Neural cell (in vitro differentiated cells): ENCODE measurements around the gene SEC61A1. TPM values are rescaled to one million over a fixed set of nuclear protein-coding genes. Genes with fewer than 3 reads are reported as not detected.

Experiments
- H2AFZ ChIP-seq: fragments of 200-600, 300-800 bp; sonication (generic), shearing (Covaris generic); 2 replicates; pipeline ENCODE4 v1.6.0; 2014; ENCODE audit warnings: low read depth, mild to moderate bottlenecking, antibody characterized with exemption, low read length, moderate library complexity
- H3F3A ChIP-seq: fragments of 200-600 bp; shearing (Covaris generic); 2 replicates; pipeline ENCODE4 v1.6.1; 2016; ENCODE audit warnings: mild to moderate bottlenecking, moderate library complexity, mixed read lengths, antibody characterized with exemption, low read length; ENCODE audit not compliant: insufficient read depth, poor library complexity, severe bottlenecking
- H3K27ac ChIP-seq: fragments of 200-600, 300-800 bp; sonication (generic), shearing (Covaris generic); 2 replicates; pipeline ENCODE4 v1.5.1; 2014; ENCODE audit warnings: mild to moderate bottlenecking, low read length, moderate library complexity
- H3K27me3 ChIP-seq: fragments of 300-800, 200-600 bp; sonication (generic), shearing (Covaris generic); 2 replicates; pipeline ENCODE4 v1.6.0; 2014; ENCODE audit warnings: mild to moderate bottlenecking, low read depth, low read length, moderate library complexity; ENCODE audit not compliant: insufficient read depth
- H3K36me3 ChIP-seq: fragments of 300-800, 200-600 bp; sonication (generic), shearing (Covaris generic); 2 replicates; pipeline ENCODE4 v1.5.1; 2014; ENCODE audit warnings: mild to moderate bottlenecking, antibody characterized with exemption, low read length, moderate library complexity; ENCODE audit not compliant: insufficient read depth
- H3K4me2 ChIP-seq: fragments of 300-800, 200-600 bp; sonication (generic), shearing (Covaris generic); 2 replicates; pipeline ENCODE4 v1.6.0; 2014; ENCODE audit warnings: mild to moderate bottlenecking, low read length
- H3K4me3 ChIP-seq: fragments of 300-800, 200-600 bp; sonication (generic), shearing (Covaris generic); 2 replicates; pipeline ENCODE4 v1.5.1; 2014; ENCODE audit warnings: mild to moderate bottlenecking, low read length, moderate library complexity
- H3K79me2 ChIP-seq: fragments of 200-600 bp; shearing (Covaris generic); replicated peaks from 2 replicates; pipeline ENCODE4 v1.6.0; 2014; ENCODE audit warnings: mild to moderate bottlenecking, low read length, moderate library complexity; ENCODE audit not compliant: insufficient read depth
- H3K9ac ChIP-seq: fragments of 300-800, 200-600 bp; sonication (generic), shearing (Covaris generic); 2 replicates; pipeline ENCODE4 v1.6.1; 2016; ENCODE audit warnings: mild to moderate bottlenecking, low read length, mixed read lengths
- H3K9me2 ChIP-seq: fragments of 200-600 bp; shearing (Covaris generic); 2 replicates; pipeline ENCODE4 v1.6.1; 2016; ENCODE audit warnings: mild to moderate bottlenecking, low read length, mixed read lengths; ENCODE audit not compliant: insufficient read depth
- H3K9me3 ChIP-seq: fragments of 200-600, 300-800 bp; sonication (generic), shearing (Covaris generic); 2 replicates; pipeline ENCODE4 v1.6.1; 2016; ENCODE audit warnings: mild to moderate bottlenecking, mixed run types, low read length, moderate library complexity, mixed read lengths
- H4K20me1 ChIP-seq: fragments of 200-600 bp; shearing (Covaris generic); 2 replicates; pipeline ENCODE4 v1.6.1; 2016; ENCODE audit warnings: mild to moderate bottlenecking, mixed run types; ENCODE audit not compliant: insufficient read depth
- EP300 ChIP-seq: fragments of 450-650 bp; conservative IDR thresholded peaks from 2 replicates; pipeline ENCODE4 v1.6.1; 2014; ENCODE audit warnings: antibody characterized with exemption, mild to moderate bottlenecking, moderate library complexity; ENCODE audit not compliant: poor library complexity, severe bottlenecking
- EZH2 ChIP-seq: fragments of 200-600, 300-800 bp; shearing (Covaris generic), sonication (generic); IDR thresholded peaks from 2 replicates; pipeline ENCODE4 v1.6.1; 2014; ENCODE audit warnings: antibody characterized with exemption, low read length, borderline replicate concordance, mild to moderate bottlenecking; ENCODE audit not compliant: insufficient read depth, poor library complexity, severe bottlenecking
- MXI1 ChIP-seq: fragments of 450-650 bp; conservative IDR thresholded peaks from 2 replicates; pipeline ENCODE4 v1.6.1; 2014; ENCODE audit warnings: antibody characterized with exemption, mild to moderate bottlenecking; ENCODE audit not compliant: poor library complexity, severe bottlenecking
- POLR2AphosphoS5 ChIP-seq: IDR thresholded peaks from 2 replicates; pipeline ENCODE4 v1.6.1; 2012
- RAD21 ChIP-seq: fragments of 450-650 bp; conservative IDR thresholded peaks from 2 replicates; pipeline ENCODE4 v1.6.1; 2014; ENCODE audit warnings: antibody characterized with exemption, mild to moderate bottlenecking, moderate library complexity
- SMC3 ChIP-seq: fragments of 450-650 bp; conservative IDR thresholded peaks from 2 replicates; pipeline ENCODE4 v1.6.1; 2014; ENCODE audit warnings: antibody characterized with exemption, mild to moderate bottlenecking, moderate library complexity; ENCODE audit not compliant: poor library complexity
- TAF1 ChIP-seq: IDR thresholded peaks from 2 replicates; pipeline ENCODE4 v1.6.1; 2012; ENCODE audit warnings: low read depth
- polyA plus RNA-seq: library from polyadenylated mRNA; depleted of rRNA; stranded (reverse); fragments of >200 nt; gene quantifications from 2 replicates; pipeline ENCODE4 v1.2.3, GENCODE V29; 2014
- TF ChIP-seq, protein P1 (sequence below): IDR thresholded peaks from 2 replicates; pipeline ENCODE4 v1.6.1; 2012; ENCODE audit warnings: borderline replicate concordance
- TF ChIP-seq, protein P2 (sequence below): fragments of 450-650 bp; IDR thresholded peaks from 2 replicates; pipeline ENCODE4 v1.5.1; 2014; ENCODE audit warnings: antibody characterized with exemption, mild to moderate bottlenecking, moderate library complexity; ENCODE audit not compliant: poor library complexity, severe bottlenecking

The SEC61A1 gene
- polyA plus RNA-seq, 1 donor from 2014 or later: 91.6 TPM

DNA sequence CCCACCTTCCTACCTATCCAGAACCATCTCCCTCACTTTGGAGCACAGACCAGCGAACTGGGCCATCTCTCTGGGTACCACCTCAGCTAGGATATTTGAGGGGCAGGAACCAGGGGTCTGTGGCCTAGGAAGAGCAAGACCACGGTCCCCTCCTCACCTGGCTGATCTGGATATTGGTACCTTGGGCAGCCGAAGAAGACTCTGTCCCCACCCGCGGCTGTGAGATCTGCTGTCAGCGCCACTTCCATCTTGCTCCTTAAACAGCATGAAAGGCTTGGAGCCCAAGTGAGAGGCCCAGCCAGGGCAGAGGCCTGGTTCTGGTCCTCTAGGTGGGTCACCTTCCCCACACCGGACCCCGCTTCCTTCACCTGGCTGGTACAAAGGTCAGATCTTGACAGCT is 26.6 kb downstream of the SEC61A1 start:
- H3K9me2 ChIP-seq: no peaks in the 10 kb centered on the region
- H3K4me3 ChIP-seq: no peak overlapping the region
- no peaks in the 10 kb centered on the region for H3K9me3 ChIP-seq
- no peak overlapping the region for H3K9ac ChIP-seq
- no peaks in the 10 kb centered on the region for H3K79me2 ChIP-seq
- H3K27me3 ChIP-seq: peaks cover 11% of the 10 kb centered on the region
- no peak overlapping the region for H2AFZ ChIP-seq
- TF ChIP-seq TAF1: no peak
- no peak for TF ChIP-seq EZH2
- no peak for TF ChIP-seq RAD21
- TF ChIP-seq POLR2AphosphoS5: no peak
- no peak for TF ChIP-seq EP300
- TF ChIP-seq, protein P1, sequence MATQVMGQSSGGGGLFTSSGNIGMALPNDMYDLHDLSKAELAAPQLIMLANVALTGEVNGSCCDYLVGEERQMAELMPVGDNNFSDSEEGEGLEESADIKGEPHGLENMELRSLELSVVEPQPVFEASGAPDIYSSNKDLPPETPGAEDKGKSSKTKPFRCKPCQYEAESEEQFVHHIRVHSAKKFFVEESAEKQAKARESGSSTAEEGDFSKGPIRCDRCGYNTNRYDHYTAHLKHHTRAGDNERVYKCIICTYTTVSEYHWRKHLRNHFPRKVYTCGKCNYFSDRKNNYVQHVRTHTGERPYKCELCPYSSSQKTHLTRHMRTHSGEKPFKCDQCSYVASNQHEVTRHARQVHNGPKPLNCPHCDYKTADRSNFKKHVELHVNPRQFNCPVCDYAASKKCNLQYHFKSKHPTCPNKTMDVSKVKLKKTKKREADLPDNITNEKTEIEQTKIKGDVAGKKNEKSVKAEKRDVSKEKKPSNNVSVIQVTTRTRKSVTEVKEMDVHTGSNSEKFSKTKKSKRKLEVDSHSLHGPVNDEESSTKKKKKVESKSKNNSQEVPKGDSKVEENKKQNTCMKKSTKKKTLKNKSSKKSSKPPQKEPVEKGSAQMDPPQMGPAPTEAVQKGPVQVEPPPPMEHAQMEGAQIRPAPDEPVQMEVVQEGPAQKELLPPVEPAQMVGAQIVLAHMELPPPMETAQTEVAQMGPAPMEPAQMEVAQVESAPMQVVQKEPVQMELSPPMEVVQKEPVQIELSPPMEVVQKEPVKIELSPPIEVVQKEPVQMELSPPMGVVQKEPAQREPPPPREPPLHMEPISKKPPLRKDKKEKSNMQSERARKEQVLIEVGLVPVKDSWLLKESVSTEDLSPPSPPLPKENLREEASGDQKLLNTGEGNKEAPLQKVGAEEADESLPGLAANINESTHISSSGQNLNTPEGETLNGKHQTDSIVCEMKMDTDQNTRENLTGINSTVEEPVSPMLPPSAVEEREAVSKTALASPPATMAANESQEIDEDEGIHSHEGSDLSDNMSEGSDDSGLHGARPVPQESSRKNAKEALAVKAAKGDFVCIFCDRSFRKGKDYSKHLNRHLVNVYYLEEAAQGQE: no peak
- TF ChIP-seq, protein P2, sequence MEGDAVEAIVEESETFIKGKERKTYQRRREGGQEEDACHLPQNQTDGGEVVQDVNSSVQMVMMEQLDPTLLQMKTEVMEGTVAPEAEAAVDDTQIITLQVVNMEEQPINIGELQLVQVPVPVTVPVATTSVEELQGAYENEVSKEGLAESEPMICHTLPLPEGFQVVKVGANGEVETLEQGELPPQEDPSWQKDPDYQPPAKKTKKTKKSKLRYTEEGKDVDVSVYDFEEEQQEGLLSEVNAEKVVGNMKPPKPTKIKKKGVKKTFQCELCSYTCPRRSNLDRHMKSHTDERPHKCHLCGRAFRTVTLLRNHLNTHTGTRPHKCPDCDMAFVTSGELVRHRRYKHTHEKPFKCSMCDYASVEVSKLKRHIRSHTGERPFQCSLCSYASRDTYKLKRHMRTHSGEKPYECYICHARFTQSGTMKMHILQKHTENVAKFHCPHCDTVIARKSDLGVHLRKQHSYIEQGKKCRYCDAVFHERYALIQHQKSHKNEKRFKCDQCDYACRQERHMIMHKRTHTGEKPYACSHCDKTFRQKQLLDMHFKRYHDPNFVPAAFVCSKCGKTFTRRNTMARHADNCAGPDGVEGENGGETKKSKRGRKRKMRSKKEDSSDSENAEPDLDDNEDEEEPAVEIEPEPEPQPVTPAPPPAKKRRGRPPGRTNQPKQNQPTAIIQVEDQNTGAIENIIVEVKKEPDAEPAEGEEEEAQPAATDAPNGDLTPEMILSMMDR: no peak
- TF ChIP-seq SMC3: no peak
- no peak for TF ChIP-seq MXI1
- H3F3A ChIP-seq: no peaks in the 10 kb centered on the region
- H3K4me2 ChIP-seq: no peak overlapping the region
- no peak overlapping the region for H3K27ac ChIP-seq
- no peaks in the 10 kb centered on the region for H3K36me3 ChIP-seq
- no peaks in the 10 kb centered on the region for H4K20me1 ChIP-seq

DNA sequence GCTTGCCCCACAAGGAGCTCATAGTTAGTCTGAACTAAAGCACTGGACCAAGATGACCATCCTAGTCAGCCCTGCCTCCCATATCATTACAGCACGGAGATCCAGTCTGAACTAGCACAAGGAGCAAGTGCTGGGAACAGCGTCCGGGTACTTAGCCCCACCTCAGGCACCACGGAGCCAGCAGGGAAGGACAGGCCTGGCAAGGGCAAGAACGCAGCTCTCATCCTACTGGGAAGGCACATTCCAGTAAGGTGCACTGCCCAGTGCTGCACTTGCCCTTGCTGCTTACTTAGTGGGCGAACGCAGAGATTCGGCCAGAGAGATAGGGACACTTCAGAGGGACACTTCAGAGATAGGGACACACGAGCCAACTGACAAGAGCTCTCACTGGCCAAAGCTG is 27.6 kb downstream of the SEC61A1 start:
- H3K27me3 ChIP-seq: peaks cover 11% of the 10 kb centered on the region
- no peaks in the 10 kb centered on the region for H3K36me3 ChIP-seq
- no peak overlapping the region for H3K4me2 ChIP-seq
- no peaks in the 10 kb centered on the region for H3K79me2 ChIP-seq
- no peaks in the 10 kb centered on the region for H3K9me3 ChIP-seq
- H3K4me3 ChIP-seq: no peak overlapping the region
- no peaks in the 10 kb centered on the region for H4K20me1 ChIP-seq
- no peak for TF ChIP-seq MXI1
- TF ChIP-seq POLR2AphosphoS5: no peak
- no peak for TF ChIP-seq TAF1
- no peak for TF ChIP-seq EP300
- TF ChIP-seq RAD21: no peak
- TF ChIP-seq, protein P1: no peak
- TF ChIP-seq, protein P2: no peak
- TF ChIP-seq EZH2: no peak
- no peak for TF ChIP-seq SMC3
- no peak overlapping the region for H2AFZ ChIP-seq
- H3K27ac ChIP-seq: no peak overlapping the region
- no peaks in the 10 kb centered on the region for H3F3A ChIP-seq
- H3K9me2 ChIP-seq: no peaks in the 10 kb centered on the region
- H3K9ac ChIP-seq: no peak overlapping the region
